Heart left ventricle (tissue), 16 donors: ENCODE results near the gene CASQ1. TPM values are rescaled to one million over a fixed set of nuclear protein-coding genes. Genes with fewer than 3 reads are reported as not detected.

Experiments
- ATAC-seq, 4 donors: fragments of 200-7000 bp; cut with Tn5 transposase; one replicate each; pipeline ENCODE4 v1.9.1; 2020 to 2022; ENCODE audit warnings: moderate library complexity in 4 of 4, mild to moderate bottlenecking in 3 of 4, moderate number of reproducible peaks in 1 of 4
- DNase-seq, 5 donors: peaks; one replicate each; pipeline ENCODE4 v3.0.0-alpha.2; 2020
- H3K27ac ChIP-seq, 12 donors: fragments of 200-600 bp; sonication (generic) in 4 of 12; one replicate each; pipeline versions ENCODE4 v1.5.0 to v1.8.0; 2016 to 2022; ENCODE audit warnings: mild to moderate bottlenecking in 2 of 12
- H3K27me3 ChIP-seq, 9 donors: fragments of 200-600 bp; sonication (generic) in 2 of 9; one replicate each; pipeline versions ENCODE4 v1.5.1 to v1.8.0; 2016 to 2022; ENCODE audit warnings: mild to moderate bottlenecking in 3 of 9
- H3K36me3 ChIP-seq, 9 donors: fragments of 200-600 bp; sonication (generic) in 2 of 9; one replicate each; pipeline versions ENCODE4 v1.5.0 to v1.8.0; 2018 to 2022; ENCODE audit warnings: mild to moderate bottlenecking in 2 of 9
- H3K4me1 ChIP-seq, 12 donors: fragments of 200-600 bp; sonication (generic) in 4 of 12; one replicate each; pipeline versions ENCODE4 v1.5.0 to v1.8.0; 2016 to 2022; ENCODE audit warnings: mild to moderate bottlenecking in 3 of 12
- H3K4me3 ChIP-seq, 12 donors: fragments of 200-600 bp; sonication (generic) in 4 of 12; one replicate each; pipeline versions ENCODE4 v1.5.0 to v1.8.0; 2017 to 2022; ENCODE audit warnings: mild to moderate bottlenecking in 9 of 12, moderate library complexity in 4 of 12
- H3K9me3 ChIP-seq, 12 donors: fragments of 200-600 bp; sonication (generic) in 4 of 12; one replicate each; pipeline versions ENCODE4 v1.5.0 to v1.8.0; 2016 to 2022; ENCODE audit warnings: mild to moderate bottlenecking in 1 of 12
- CTCF ChIP-seq, 12 donors: fragments of 200-600 bp; sonication (generic) in 4 of 12; IDR thresholded peaks; one replicate each; pipeline versions ENCODE4 v1.5.0 to v1.8.0; 2018 to 2022; ENCODE audit warnings: antibody characterized with exemption in 12 of 12, mild to moderate bottlenecking in 5 of 12
- POLR2A ChIP-seq, 2 donors: fragments of 450-650 bp; IDR thresholded peaks; one replicate each; pipeline ENCODE4 v1.6.1; 2017; ENCODE audit warnings: antibody characterized with exemption in 2 of 2, mild to moderate bottlenecking in 2 of 2, moderate library complexity in 2 of 2
- WGBS, 4 donors: extraction: QIAGEN DNeasy Blood & Tissue Kit in 2 of 4; methylation state at CpG; one replicate each; pipeline versions ENCODE4 v1.1.5 to v1.1.7; 2013 to 2018; 5-methylcytosine and 5-hydroxymethylcytosine counted together
- intact Hi-C, 10 donors: fragments of 100-400 bp; cut with DNase I; formaldehyde crosslinking; loops; one replicate each; pipeline versions ENCODE4 v1.11.1 to v1.14.2; 2022
- polyA plus RNA-seq, 2 donors: library from polyadenylated mRNA; stranded (reverse); fragments of 200-250 nt; gene quantifications; one replicate each; pipeline ENCODE4 v1.2.3, GENCODE V29; 2013
- total RNA-seq, 9 donors: library from RNA; depleted of rRNA in 2 of 9; stranded (reverse); fragments of >200 nt in 2 of 9; fragmentation: NEBNext Ultra II Directional in 3 of 9; extraction: Animal tissue kit (Norgen Biotek cat#: 25700) in 3 of 9; gene quantifications; one replicate each; pipeline versions ENCODE4 v1.1.0 to v1.2.4, GENCODE V29; 2016 to 2023
- donor health status: ischemic (EF 13 %, LVEDD 7.1; RV severe dilation, severe dysfunction).
- donor health status: healthy with polysubstance abuse.
- donor health status: DM: no; HTN: yes; CAD: no.
- donor health status: DM: no; HTN: no; CAD: no.
- donor health status: ischemic (EF 25% LVEDD 6.9; RV normal size, moderate dysfunction).
- donor health status: ischemic (EF 25% LVEDD 5.7; RV mildly dilated, moderate dysfunction).
- donor health status: healthy.
- donor health status: DM: yes; HTN: yes; CAD: no.
- donor health status: ischemic (EF 35%, LVEDD 5.7; RV mildly dilated, moderate dysfunction).
- donor health status: nonischemic (EF 11% LVEDD 7.7; RV severe dilation, severe dysfunction).
- donor health status: DM: yes; HTN: yes; CAD: no.
- donor health status: PGD.
- donor health status: ischemic (EF 29% LVEDD 5.4; RV normal size, mild dysfunction).
- donor health status: nonischemic (EF 23%, LVEDD 6.1; RV moderate dilation, normal function).

Gene CASQ1
- total and polyA plus RNA-seq, 11 donors: 23.6 to 129 (median 45.9) TPM

GRCh38 chr1:160247053-160247452 lies 56.7 kb downstream of the CASQ1 start:
- H3K4me3 ChIP-seq: no peak overlapping the region
- peaks cover 12 to 69% (median 44%) of the 10 kb centered on the region in 12 donors for H3K4me1 ChIP-seq
- no peaks in the 10 kb centered on the region for H3K9me3 ChIP-seq
- WGBS, 4 donors: 81 to 93% (median 89%) methylated on average over 1 of the region's 1 CpG
- DNase-seq (no peak), ATAC-seq (peak in 1 of 4 donors; percentile 56)
- peaks cover 0 to 37% (median 19%) of the 10 kb centered on the region in 9 donors for H3K36me3 ChIP-seq
- no peaks in the 10 kb centered on the region for H3K27me3 ChIP-seq
- TF ChIP-seq POLR2A (IDR thresholded peaks at IDR 0.05): no peak
- TF ChIP-seq CTCF (IDR thresholded peaks at IDR 0.05): no peak
- peak overlapping the region in 10 of 12 donors; percentile 16 to 62 (median 50) for H3K27ac ChIP-seq
- intact Hi-C loops: loop anchor here in 3 of 10 donors (5.0 to 10.0 kb wide), 2 partner anchors 35 to 52 kb away; partner anchors contain the start of gene CASQ1 (in 2 of the 3)

GRCh38 chr1:160251011-160251410 lies 60.6 kb downstream of the CASQ1 start:
- H3K9me3 ChIP-seq: no peaks in the 10 kb centered on the region
- peaks cover 0 to 50% (median 23%) of the 10 kb centered on the region in 12 donors for H3K4me1 ChIP-seq
- H3K4me3 ChIP-seq: no peak overlapping the region
- intact Hi-C loops: loop anchor here in 8 of 10 donors (1.0 to 10.0 kb wide), 8 partner anchors 34 to 154 kb away; partner anchors contain the start of genes CASQ1 (in 1 of the 8) and IGSF8 (in 1 of the 8)
- H3K27me3 ChIP-seq: no peaks in the 10 kb centered on the region
- peak overlapping the region in 9 of 12 donors; percentile 15 to 59 (median 38) for H3K27ac ChIP-seq
- ATAC-seq: peak in 2 of 4 donors; percentile 34 to 40
- no peak for DNase-seq
- H3K36me3 ChIP-seq: peaks cover 0 to 36% (median 13%) of the 10 kb centered on the region in 9 donors
- TF ChIP-seq CTCF (IDR thresholded peaks at IDR 0.05) (no peak), POLR2A (IDR thresholded peaks at IDR 0.05) (no peak)

Other genes starting within 250 kb of the CASQ1 start
- gene IGSF9, start 245.0 kb upstream of the CASQ1 start, total RNA-seq: 1 to 10 TPM in 1 of 9 donors, under 1 TPM in 3, not detected in 5; 0.10 to 4.8 (median 0.12) TPM
- under 1 TPM in 1 of 2 donors, not detected in 1; 0.06 TPM for gene IGSF9, start 245.0 kb upstream of the CASQ1 start, polyA plus RNA-seq
- gene SLAMF9, start 236.3 kb upstream of the CASQ1 start, total RNA-seq: under 1 TPM in 1 of 9 donors, not detected in 8; 0.88 TPM
- gene SLAMF9, start 236.3 kb upstream of the CASQ1 start, polyA plus RNA-seq: under 1 TPM in 1 of 2 donors, not detected in 1; 0.24 TPM
- 1 to 10 TPM; 1.7 to 4.1 (median 2.5) TPM for gene PIGM, start 158.6 kb upstream of the CASQ1 start, total RNA-seq
- gene PIGM, start 158.6 kb upstream of the CASQ1 start, polyA plus RNA-seq: 1 to 10 TPM; 1.6 to 2.1 TPM
- 1 to 10 TPM in 1 of 9 donors, under 1 TPM in 1, not detected in 7; 0.48 to 1.1 TPM for gene KCNJ10, start 120.4 kb upstream of the CASQ1 start, total RNA-seq
- under 1 TPM in 1 of 2 donors, not detected in 1; 0.08 TPM for gene KCNJ10, start 120.4 kb upstream of the CASQ1 start, polyA plus RNA-seq
- gene KCNJ9, start 109.0 kb upstream of the CASQ1 start, total RNA-seq: under 1 TPM in 2 of 9 donors, not detected in 7; 0.06 to 0.29 TPM
- under 1 TPM in 1 of 2 donors, not detected in 1; 0.08 TPM for gene KCNJ9, start 109.0 kb upstream of the CASQ1 start, polyA plus RNA-seq
- 10 to 100 TPM; 23.1 to 49.3 (median 24.8) TPM for gene IGSF8, start 92.0 kb upstream of the CASQ1 start, total RNA-seq
- gene IGSF8, start 92.0 kb upstream of the CASQ1 start, polyA plus RNA-seq: 10 to 100 TPM; 15.0 to 30.3 TPM
- 100 to 1,000 TPM; 115 to 393 (median 280) TPM for gene ATP1A2, start 74.8 kb upstream of the CASQ1 start, total RNA-seq
- gene ATP1A2, start 74.8 kb upstream of the CASQ1 start, polyA plus RNA-seq: 10 to 100 TPM; 29.5 to 79.3 TPM
- gene ATP1A4, start 39.0 kb upstream of the CASQ1 start, total RNA-seq: 1 to 10 TPM in 1 of 9 donors, under 1 TPM in 3, not detected in 5; 0.09 to 1.3 (median 0.29) TPM
- under 1 TPM in 1 of 2 donors, not detected in 1; 0.12 TPM for gene ATP1A4, start 39.0 kb upstream of the CASQ1 start, polyA plus RNA-seq
- 100 to 1,000 TPM; 134 to 581 (median 290) TPM for gene PEA15, start 14.8 kb downstream of the CASQ1 start, total RNA-seq
- 1,000 to 10,000 TPM in 1 of 2 donors, 100 to 1,000 TPM in 1; 250 to 1,078 TPM for gene PEA15, start 14.8 kb downstream of the CASQ1 start, polyA plus RNA-seq
- 100 to 1,000 TPM; 111 to 161 (median 131) TPM for gene DCAF8, start 72.0 kb downstream of the CASQ1 start, total RNA-seq
- gene DCAF8, start 72.0 kb downstream of the CASQ1 start, polyA plus RNA-seq: 10 to 100 TPM; 78.4 to 96.9 TPM
- 100 to 1,000 TPM in 1 of 9 donors, 10 to 100 TPM in 8; 65.0 to 105 (median 85.7) TPM for gene PEX19, start 94.6 kb downstream of the CASQ1 start, total RNA-seq
- 10 to 100 TPM; 22.5 to 44.8 TPM for gene PEX19, start 94.6 kb downstream of the CASQ1 start, polyA plus RNA-seq
- 100 to 1,000 TPM in 6 of 9 donors, 10 to 100 TPM in 3; 78.6 to 129 (median 115) TPM for gene COPA, start 152.7 kb downstream of the CASQ1 start, total RNA-seq
- 10 to 100 TPM; 46.9 to 97.8 TPM for gene COPA, start 152.7 kb downstream of the CASQ1 start, polyA plus RNA-seq
- gene NCSTN, start 152.8 kb downstream of the CASQ1 start, total RNA-seq: 100 to 1,000 TPM in 1 of 9 donors, 10 to 100 TPM in 8; 54.1 to 101 (median 72.2) TPM
- 10 to 100 TPM; 47.3 to 47.9 TPM for gene NCSTN, start 152.8 kb downstream of the CASQ1 start, polyA plus RNA-seq
- under 1 TPM in 2 of 9 donors, not detected in 7; 0.09 to 0.18 TPM for gene NHLH1, start 176.5 kb downstream of the CASQ1 start, total RNA-seq
- gene NHLH1, start 176.5 kb downstream of the CASQ1 start, polyA plus RNA-seq: under 1 TPM in 1 of 2 donors, not detected in 1; 0.14 TPM
- gene VANGL2, start 210.0 kb downstream of the CASQ1 start, total RNA-seq: 1 to 10 TPM; 1.4 to 3.2 (median 2.0) TPM
- 1 to 10 TPM in 1 of 2 donors, under 1 TPM in 1; 0.94 to 1.4 TPM for gene VANGL2, start 210.0 kb downstream of the CASQ1 start, polyA plus RNA-seq